ENCODE results near the gene ZNF180.

ZNF180 gene

DNA sequence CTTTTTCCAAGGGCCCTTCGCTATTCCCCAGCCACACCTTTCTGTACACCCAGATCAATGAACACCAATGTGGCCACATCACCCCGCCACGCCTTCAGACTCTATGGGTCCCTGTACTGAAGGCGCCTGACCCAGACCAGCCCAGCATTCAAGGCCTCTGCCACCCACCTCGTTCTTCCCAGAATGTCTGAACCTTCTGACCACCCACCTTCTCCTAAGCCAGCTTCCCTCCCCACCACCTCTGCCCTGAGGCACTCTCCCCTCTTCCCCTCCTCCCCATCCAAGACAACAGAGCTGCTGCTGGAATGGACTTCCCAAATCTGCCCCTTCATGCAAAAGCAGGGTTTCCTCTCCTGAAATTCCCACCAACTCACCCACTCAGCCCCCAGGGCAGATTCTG is 32.5 kb upstream of the ZNF180 start:
- TF ChIP-seq POLR2AphosphoS5 (IDR thresholded peaks at IDR 0.05; ENCODE audit: borderline replicate concordance, low read depth, low read length) = no peak
- TF ChIP-seq FOXP2 (optimal IDR thresholded peaks at IDR 0.05; ENCODE audit: control extremely low read depth, extremely low read length, insufficient read depth) = no peak
- no peak for TF ChIP-seq EZH2 (IDR thresholded peaks at IDR 0.05)
- no peak for DNase-seq (ENCODE audit: low read depth, low spot score)
- Histone ChIP-seq H3K9ac (ENCODE audit: insufficient read length) (no peak overlapping the region), H3K9me3 (ENCODE audit: low read depth, low read length) (no peaks in the 10 kb centered on the region), H3K36me3 (ENCODE audit: insufficient read depth, low read length) (0 out of 2 replicates have a peak, but pooled peaks cover 3% of the 10 kb centered on the region), H3K4me3 (no peak overlapping the region), H3K27ac (no peak overlapping the region)

DNA sequence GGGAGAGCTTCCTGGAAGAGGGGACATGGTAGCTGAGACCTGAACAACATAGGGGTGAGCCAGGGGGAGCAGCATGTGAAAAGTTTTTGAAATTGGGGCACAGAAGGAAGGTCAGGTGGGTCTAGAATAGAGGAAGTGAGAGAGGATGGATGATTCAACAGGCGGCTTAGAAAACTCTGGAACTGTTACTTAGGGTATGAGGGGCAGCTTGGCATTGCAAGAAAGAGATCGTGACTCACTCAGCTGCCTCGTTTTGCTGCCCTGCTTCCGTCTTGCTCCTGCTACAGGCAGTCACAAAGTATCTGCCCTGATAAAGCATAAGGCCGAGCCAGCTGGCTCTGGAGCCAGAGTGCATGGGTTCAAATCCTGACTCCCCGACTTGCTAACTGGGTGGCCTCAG is 30.5 kb upstream of the ZNF180 start:
- TF ChIP-seq POLR2AphosphoS5 (IDR thresholded peaks at IDR 0.05; ENCODE audit: borderline replicate concordance, low read depth, low read length) (no peak), EZH2 (IDR thresholded peaks at IDR 0.05) (no peak)
- Histone ChIP-seq H3K27ac (no peak overlapping the region), H3K9ac (ENCODE audit: insufficient read length) (no peak overlapping the region), H3K9me3 (ENCODE audit: low read depth, low read length) (no peaks in the 10 kb centered on the region), H3K36me3 (ENCODE audit: insufficient read depth, low read length) (0 out of 2 replicates have a peak, but pooled peaks cover 2% of the 10 kb centered on the region), H3K4me3 (no peak overlapping the region)
- DNase-seq (ENCODE audit: low read depth, low spot score) = no peak

- no peak for TF ChIP-seq POLR2AphosphoS5 (IDR thresholded peaks at IDR 0.05; ENCODE audit: borderline replicate concordance, low read depth, low read length)
- no peak for TF ChIP-seq EZH2 (IDR thresholded peaks at IDR 0.05)
- no peak for TF ChIP-seq FOXP2 (optimal IDR thresholded peaks at IDR 0.05; ENCODE audit: control extremely low read depth, extremely low read length, insufficient read depth)
- DNase-seq (ENCODE audit: low read depth, low spot score) = no peak
- H3K4me3 ChIP-seq = no peak within 1 kb of the TSS
- H3K9ac ChIP-seq (ENCODE audit: insufficient read length) = no peak within 1 kb of the TSS
- H3K9me3 ChIP-seq (ENCODE audit: low read depth, low read length) = no peaks in the 10 kb centered on the region
- H3K27ac ChIP-seq = no peak within 1 kb of the TSS
- H3K36me3 ChIP-seq (ENCODE audit: insufficient read depth, low read length) = no peaks in the 10 kb centered on the region
Measured at GRCh38 chr19:44529536-44529935, 29.2 kb upstream of the ZNF180 start, which contains the start of gene CEACAM20. CEACAM20 (minus strand) TSS chr19:44529675; CDS start chr19:44529509, 166 bp downstream.

DNA sequence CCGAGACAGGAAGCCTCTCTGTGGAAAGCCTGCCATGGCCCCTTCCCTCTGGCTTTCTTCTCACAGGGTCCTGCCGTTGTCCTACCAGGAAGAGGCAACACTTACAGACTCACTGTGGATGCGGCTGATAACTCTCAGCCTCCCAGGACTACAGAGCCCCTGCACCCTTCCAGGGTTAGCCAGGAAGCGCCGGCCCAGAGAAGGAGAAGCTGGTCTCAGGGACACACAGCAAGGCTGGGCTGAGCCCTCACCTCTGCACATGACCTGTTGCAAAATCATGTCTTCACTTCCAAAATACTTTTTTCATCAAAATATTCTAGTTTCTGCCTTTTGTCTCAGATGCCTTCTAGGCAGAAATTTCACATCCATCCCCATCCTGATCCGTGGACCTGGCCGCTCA is 27.2 kb upstream of the ZNF180 start:
- H3K36me3 ChIP-seq (ENCODE audit: insufficient read depth, low read length) = no peaks in the 10 kb centered on the region
- H3K9me3 ChIP-seq (ENCODE audit: low read depth, low read length) = no peaks in the 10 kb centered on the region
- H3K9ac ChIP-seq (ENCODE audit: insufficient read length) = no peak overlapping the region
- no peak overlapping the region for H3K4me3 ChIP-seq
- TF ChIP-seq POLR2AphosphoS5 (IDR thresholded peaks at IDR 0.05; ENCODE audit: borderline replicate concordance, low read depth, low read length) (no peak), EZH2 (IDR thresholded peaks at IDR 0.05) (no peak), FOXP2 (optimal IDR thresholded peaks at IDR 0.05; ENCODE audit: control extremely low read depth, extremely low read length, insufficient read depth) (no peak)
- H3K27ac ChIP-seq = no peak overlapping the region
- DNase-seq (ENCODE audit: low read depth, low spot score) = no peak

- no peak for DNase-seq (ENCODE audit: low read depth, low spot score)
- no peaks in the 10 kb centered on the region for H3K9me3 ChIP-seq (ENCODE audit: low read depth, low read length)
- TF ChIP-seq FOXP2 (optimal IDR thresholded peaks at IDR 0.05; ENCODE audit: control extremely low read depth, extremely low read length, insufficient read depth) (no peak), POLR2AphosphoS5 (IDR thresholded peaks at IDR 0.05; ENCODE audit: borderline replicate concordance, low read depth, low read length) (no peak), EZH2 (IDR thresholded peaks at IDR 0.05) (no peak)
- H3K27ac ChIP-seq = no peak overlapping the region
- no peak overlapping the region for H3K9ac ChIP-seq (ENCODE audit: insufficient read length)
- no peak overlapping the region for H3K4me3 ChIP-seq
- H3K36me3 ChIP-seq (ENCODE audit: insufficient read depth, low read length) = no peaks in the 10 kb centered on the region
Measured at GRCh38 chr19:44525721-44526430, 25.6 kb upstream of the ZNF180 start.

GRCh38 chr19:44521370-44521769 is 21.0 kb upstream of the ZNF180 start:
- no peaks in the 10 kb centered on the region for H3K9me3 ChIP-seq (ENCODE audit: low read depth, low read length)
- H3K9ac ChIP-seq (ENCODE audit: insufficient read length) = no peak overlapping the region
- TF ChIP-seq FOXP2 (optimal IDR thresholded peaks at IDR 0.05; ENCODE audit: control extremely low read depth, extremely low read length, insufficient read depth) = no peak
- no peak for TF ChIP-seq POLR2AphosphoS5 (IDR thresholded peaks at IDR 0.05; ENCODE audit: borderline replicate concordance, low read depth, low read length)
- no peak for TF ChIP-seq EZH2 (IDR thresholded peaks at IDR 0.05)
- no peaks in the 10 kb centered on the region for H3K36me3 ChIP-seq (ENCODE audit: insufficient read depth, low read length)
- H3K4me3 ChIP-seq = no peak overlapping the region
- H3K27ac ChIP-seq = no peak overlapping the region
- DNase-seq (ENCODE audit: low read depth, low spot score) = no peak

DNA sequence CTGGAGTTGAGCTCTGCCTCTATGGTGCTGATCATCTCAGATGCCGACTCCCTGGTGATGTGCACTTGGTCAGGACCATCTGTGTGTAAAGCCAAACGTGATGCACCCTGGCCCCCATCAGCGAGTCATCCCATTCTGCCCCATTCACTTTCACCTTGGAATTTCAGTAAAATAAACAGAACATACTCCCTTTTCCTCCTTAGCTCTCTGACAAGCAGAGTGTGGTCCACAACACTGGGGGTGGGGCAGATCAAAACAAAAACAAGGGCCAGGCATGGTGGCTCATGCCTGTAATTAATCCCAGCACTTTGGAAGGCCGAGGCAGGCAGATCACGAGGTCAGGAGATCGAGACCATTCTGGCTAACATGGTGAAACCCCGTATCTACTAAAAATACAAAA is 16.8 kb upstream of the ZNF180 start:
- Histone ChIP-seq H3K9me3 (ENCODE audit: low read depth, low read length) (no peaks in the 10 kb centered on the region), H3K4me3 (no peak overlapping the region), H3K9ac (ENCODE audit: insufficient read length) (no peak overlapping the region), H3K36me3 (ENCODE audit: insufficient read depth, low read length) (no peaks in the 10 kb centered on the region), H3K27ac (peak overlapping the region; percentile 96)
- no peak for DNase-seq (ENCODE audit: low read depth, low spot score)
- TF ChIP-seq POLR2AphosphoS5 (IDR thresholded peaks at IDR 0.05; ENCODE audit: borderline replicate concordance, low read depth, low read length) = no peak
- no peak for TF ChIP-seq EZH2 (IDR thresholded peaks at IDR 0.05)
- TF ChIP-seq FOXP2 (optimal IDR thresholded peaks at IDR 0.05; ENCODE audit: control extremely low read depth, extremely low read length, insufficient read depth) = no peak

- TF ChIP-seq FOXP2 (optimal IDR thresholded peaks at IDR 0.05; ENCODE audit: control extremely low read depth, extremely low read length, insufficient read depth) = no peak
- TF ChIP-seq EZH2 (IDR thresholded peaks at IDR 0.05) = no peak
- TF ChIP-seq POLR2AphosphoS5 (IDR thresholded peaks at IDR 0.05; ENCODE audit: borderline replicate concordance, low read depth, low read length) = no peak
- no peak overlapping the region for H3K9ac ChIP-seq (ENCODE audit: insufficient read length)
Measured at GRCh38 chr19:44515907-44516306, 15.6 kb upstream of the ZNF180 start.

DNA sequence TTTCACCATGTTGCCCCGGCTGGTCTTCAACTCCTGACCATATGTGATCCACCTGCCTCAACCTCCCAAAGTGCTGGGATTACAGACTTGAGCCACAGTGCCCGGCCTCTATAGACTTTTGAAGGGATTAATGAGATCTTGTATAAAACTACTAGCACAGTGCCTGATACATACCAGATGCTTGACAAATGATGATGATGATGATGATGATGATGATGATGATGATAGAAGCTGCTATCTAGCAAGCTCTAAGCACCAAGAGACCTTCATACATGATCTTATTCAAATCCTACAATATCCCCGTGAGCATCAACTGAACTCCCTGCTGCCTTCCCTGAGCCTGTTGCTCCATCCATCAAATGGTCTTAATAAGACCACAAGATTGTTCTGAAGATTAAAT is 14.7 kb upstream of the ZNF180 start:
- H3K9ac ChIP-seq (ENCODE audit: insufficient read length) = no peak overlapping the region
- no peak overlapping the region for H3K4me3 ChIP-seq
- TF ChIP-seq FOXP2 (optimal IDR thresholded peaks at IDR 0.05; ENCODE audit: control extremely low read depth, extremely low read length, insufficient read depth) = no peak
- no peak for TF ChIP-seq POLR2AphosphoS5 (IDR thresholded peaks at IDR 0.05; ENCODE audit: borderline replicate concordance, low read depth, low read length)
- no peak for TF ChIP-seq EZH2 (IDR thresholded peaks at IDR 0.05)
- DNase-seq (ENCODE audit: low read depth, low spot score) = no peak
- H3K36me3 ChIP-seq (ENCODE audit: insufficient read depth, low read length) = no peaks in the 10 kb centered on the region
- no peaks in the 10 kb centered on the region for H3K9me3 ChIP-seq (ENCODE audit: low read depth, low read length)
- H3K27ac ChIP-seq = no peak overlapping the region

More at GRCh38 chr19:44515907-44516306, 15.6 kb upstream of the ZNF180 start:
- H3K4me3 ChIP-seq = no peak overlapping the region
- DNase-seq (ENCODE audit: low read depth, low spot score) = no peak
- no peaks in the 10 kb centered on the region for H3K9me3 ChIP-seq (ENCODE audit: low read depth, low read length)
- H3K27ac ChIP-seq = no peak overlapping the region
- H3K36me3 ChIP-seq (ENCODE audit: insufficient read depth, low read length) = no peaks in the 10 kb centered on the region
